GM21526 (cell line): ENCODE results near the gene PPFIBP1.
"Not testable (repeated sequence)": the region's sequence is repeated elsewhere in the genome, so short reads cannot be mapped to it uniquely, and the experiment has no call there.

ENCODE experiments used
- ATAC-seq: cut with Tn5 transposase; IDR thresholded peaks from one replicate; pipeline ENCODE4 v1.9.1; 2021; ENCODE audit warnings: moderate library complexity; ENCODE audit not compliant: unreplicated experiment, low FRiP score

The PPFIBP1 gene

GRCh38 chr12:27541031-27541719 lies 17.2 kb downstream of the PPFIBP1 start:
- ATAC-seq = no peak

GRCh38 chr12:27542628-27543027 lies 18.6 kb downstream of the PPFIBP1 start:
- ATAC-seq = no peak

GRCh38 chr12:27544858-27545257 lies 20.9 kb downstream of the PPFIBP1 start:
- ATAC-seq = not testable (repeated sequence)

GRCh38 chr12:27545665-27546064 lies 21.7 kb downstream of the PPFIBP1 start:
- ATAC-seq = no peak

- ATAC-seq = no peak
These were observed 23.6 kb downstream of the PPFIBP1 start for GRCh38 chr12:27547592-27547991.

- no peak for ATAC-seq
These were observed 24.5 kb downstream of the PPFIBP1 start for GRCh38 chr12:27548301-27549199.

- ATAC-seq = no peak
These were observed 25.3 kb downstream of the PPFIBP1 start for GRCh38 chr12:27549236-27549800.

- ATAC-seq = no peak
These were observed 26.0 kb downstream of the PPFIBP1 start for GRCh38 chr12:27549801-27550652.

- ATAC-seq = no peak
These were observed 26.6 kb downstream of the PPFIBP1 start for GRCh38 chr12:27550653-27550975.

GRCh38 chr12:27551172-27551840 lies 27.3 kb downstream of the PPFIBP1 start:
- no peak for ATAC-seq

GRCh38 chr12:27552235-27552634 lies 28.2 kb downstream of the PPFIBP1 start:
- ATAC-seq = no peak

GRCh38 chr12:27552886-27553560 lies 29.0 kb downstream of the PPFIBP1 start:
- ATAC-seq = no peak

GRCh38 chr12:27553941-27554340 lies 29.9 kb downstream of the PPFIBP1 start:
- ATAC-seq = no peak

GRCh38 chr12:27554421-27555186 lies 30.6 kb downstream of the PPFIBP1 start:
- ATAC-seq = no peak

GRCh38 chr12:27555361-27555760 lies 31.4 kb downstream of the PPFIBP1 start:
- no peak for ATAC-seq

- no peak for ATAC-seq
These were observed 32.1 kb downstream of the PPFIBP1 start for GRCh38 chr12:27555925-27556778.

- no peak for ATAC-seq
These were observed 36.1 kb downstream of the PPFIBP1 start for GRCh38 chr12:27560126-27560525.
